NCI-H1436 treated with DMSO at 0.1 percent for 48 hours (cell line): ENCODE data around the gene MMRN2.
"Not testable (repeated sequence)": the region's sequence is repeated elsewhere in the genome, so short reads cannot be mapped to it uniquely, and the experiment has no call there.

Source experiments
- DNase-seq: peaks from one replicate; lab custom pipeline; 2025; lab: John Stamatoyannopoulos, UW

The MMRN2 gene

GRCh38 chr10:86940677-86941076 lies 16.7 kb downstream of the MMRN2 start:
- no peak for DNase-seq

GRCh38 chr10:86940076-86940475 lies 17.3 kb downstream of the MMRN2 start:
- not testable (repeated sequence) for DNase-seq

- DNase-seq: no peak
Observed at GRCh38 chr10:86938260-86938659, 19.2 kb downstream of the MMRN2 start.

GRCh38 chr10:86937502-86938154 lies 19.8 kb downstream of the MMRN2 start:
- DNase-seq: no peak

GRCh38 chr10:86936661-86937501 lies 20.5 kb downstream of the MMRN2 start:
- DNase-seq: no peak

- not testable (repeated sequence) for DNase-seq
Observed at GRCh38 chr10:86934162-86934711, 23.2 kb downstream of the MMRN2 start.

GRCh38 chr10:86932674-86933073 lies 24.7 kb downstream of the MMRN2 start:
- DNase-seq: no peak

- no peak for DNase-seq
Observed at GRCh38 chr10:86931872-86932271, 25.5 kb downstream of the MMRN2 start.

GRCh38 chr10:86929468-86930380 lies 27.7 kb downstream of the MMRN2 start:
- no peak for DNase-seq

GRCh38 chr10:86922553-86922961 lies 34.9 kb downstream of the MMRN2 start:
- DNase-seq: no peak

- no peak for DNase-seq
Observed at GRCh38 chr10:86918022-86918471, 39.4 kb downstream of the MMRN2 start.

GRCh38 chr10:86914734-86915133 lies 42.7 kb downstream of the MMRN2 start:
- no peak for DNase-seq

- no peak for DNase-seq
Observed at GRCh38 chr10:86905429-86905828, 52.0 kb downstream of the MMRN2 start.

GRCh38 chr10:86904600-86904999 lies 52.8 kb downstream of the MMRN2 start:
- DNase-seq: no peak

- DNase-seq: no peak
Observed at GRCh38 chr10:86900955-86901354, 56.5 kb downstream of the MMRN2 start.

- no peak for DNase-seq
Observed at GRCh38 chr10:86899670-86900276, 57.6 kb downstream of the MMRN2 start.

- DNase-seq: no peak
Observed at GRCh38 chr10:86899132-86899531, 58.3 kb downstream of the MMRN2 start.

- DNase-seq: no peak
Observed at GRCh38 chr10:86898511-86898910, 58.9 kb downstream of the MMRN2 start.

- no peak for DNase-seq
Observed at GRCh38 chr10:86889997-86890396, 67.4 kb downstream of the MMRN2 start.

GRCh38 chr10:86888585-86889381 lies 68.6 kb downstream of the MMRN2 start:
- DNase-seq: no peak
